ENCODE data around the gene MYH4.

- no peak for TF ChIP-seq CTCF (IDR thresholded peaks at IDR 0.05)
- no peak for TF ChIP-seq EZH2 (IDR thresholded peaks at IDR 0.05; ENCODE audit: borderline replicate concordance, insufficient read depth, low read depth, low read length, poor library complexity, severe bottlenecking)
Observed at GRCh38 chr17:10396524-10397163, 72.7 kb downstream of the MYH4 start.
